Measurements from ENCODE around the gene DMXL2.
"Not testable (repeated sequence)": the region's sequence is repeated elsewhere in the genome, so short reads cannot be mapped to it uniquely, and the experiment has no call there.

Gene DMXL2

GRCh38 chr15:51622604-51623370 is at the start of gene DMXL2:
DMXL2 (minus strand) TSS chr15:51622771; CDS start chr15:51622545, 226 bp downstream.
- peak within 1 kb of the TSS; percentile 85 for H3K9ac ChIP-seq
- no peaks in the 10 kb centered on the region for H3K27me3 ChIP-seq
- H3K27ac ChIP-seq: peak within 1 kb of the TSS; percentile 65
- H3K4me3 ChIP-seq: peak within 1 kb of the TSS; percentile 87
- peaks cover 39% of the 10 kb centered on the region for H3K4me1 ChIP-seq
- peak within 1 kb of the TSS; percentile 79 for H3K4me2 ChIP-seq
- H4K20me1 ChIP-seq: 0 out of 2 replicates have a peak, but pooled peaks cover 10% of the 10 kb centered on the region
- H3K9me3 ChIP-seq: no peaks in the 10 kb centered on the region
- H3K36me3 ChIP-seq: no peaks in the 10 kb centered on the region
- no peak for TF ChIP-seq Cebpa-rat (IDR thresholded peaks at IDR 0.05)

DNA sequence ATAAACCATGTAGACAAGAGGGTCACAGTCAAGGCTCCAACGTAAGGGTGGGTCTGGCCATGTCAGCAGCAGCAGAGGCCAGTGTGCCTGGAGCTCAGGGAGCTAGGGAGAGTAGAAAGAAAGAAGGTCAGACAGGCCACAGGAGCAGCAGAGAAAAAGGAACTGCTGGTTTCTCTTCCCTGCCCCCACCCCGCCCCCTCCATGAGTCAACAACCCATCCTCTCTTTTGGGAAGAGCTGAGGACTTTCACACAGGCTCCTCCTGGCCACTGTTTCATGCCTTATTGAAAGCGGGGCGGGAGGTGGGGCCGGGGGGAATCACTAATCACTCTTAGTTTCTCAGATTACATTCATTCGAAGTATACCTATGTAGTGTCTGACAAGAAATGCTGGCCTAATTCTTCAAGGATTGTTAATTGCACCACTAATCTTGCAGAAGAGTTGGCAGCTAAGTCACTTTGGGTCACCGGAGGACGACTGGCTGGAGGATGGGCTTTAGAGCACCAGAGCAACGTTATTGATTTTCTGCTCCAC is 49.6 kb upstream of the DMXL2 start:
- no peaks in the 10 kb centered on the region for H3K9me3 ChIP-seq
- H3K4me1 ChIP-seq: no peaks in the 10 kb centered on the region
- H4K20me1 ChIP-seq: no peaks in the 10 kb centered on the region
- no peak overlapping the region for H3K4me3 ChIP-seq
- no peak for TF ChIP-seq Cebpa-rat (IDR thresholded peaks at IDR 0.05)
- no peaks in the 10 kb centered on the region for H3K36me3 ChIP-seq
- H3K27me3 ChIP-seq: no peaks in the 10 kb centered on the region
- H3K4me2 ChIP-seq: no peak overlapping the region
- no peak overlapping the region for H3K27ac ChIP-seq
- no peak overlapping the region for H3K9ac ChIP-seq

- no peaks in the 10 kb centered on the region for H3K9me3 ChIP-seq
- TF ChIP-seq Cebpa-rat (IDR thresholded peaks at IDR 0.05): no peak
- H3K4me1 ChIP-seq: no peaks in the 10 kb centered on the region
- H3K36me3 ChIP-seq: no peaks in the 10 kb centered on the region
- no peak overlapping the region for H3K9ac ChIP-seq
- H3K4me3 ChIP-seq: no peak overlapping the region
- H4K20me1 ChIP-seq: no peaks in the 10 kb centered on the region
- H3K27ac ChIP-seq: no peak overlapping the region
- no peaks in the 10 kb centered on the region for H3K27me3 ChIP-seq
- no peak overlapping the region for H3K4me2 ChIP-seq
These were observed 46.8 kb upstream of the DMXL2 start for GRCh38 chr15:51669381-51669780.

- Histone ChIP-seq H3K4me3 (no peak overlapping the region), H3K4me2 (no peak overlapping the region), H3K36me3 (no peaks in the 10 kb centered on the region), H3K27ac (no peak overlapping the region), H3K9me3 (no peaks in the 10 kb centered on the region), H3K9ac (no peak overlapping the region), H3K4me1 (no peaks in the 10 kb centered on the region), H4K20me1 (no peaks in the 10 kb centered on the region), H3K27me3 (no peaks in the 10 kb centered on the region)
- TF ChIP-seq Cebpa-rat (IDR thresholded peaks at IDR 0.05): no peak
These were observed 45.9 kb upstream of the DMXL2 start for GRCh38 chr15:51668446-51668845.

- Histone ChIP-seq H3K9ac (no peak overlapping the region), H3K4me2 (no peak overlapping the region), H3K9me3 (no peaks in the 10 kb centered on the region), H3K27me3 (no peaks in the 10 kb centered on the region), H3K4me1 (no peaks in the 10 kb centered on the region), H4K20me1 (no peaks in the 10 kb centered on the region), H3K27ac (no peak overlapping the region), H3K36me3 (no peaks in the 10 kb centered on the region), H3K4me3 (no peak overlapping the region)
- TF ChIP-seq Cebpa-rat (IDR thresholded peaks at IDR 0.05): no peak
These were observed 44.9 kb upstream of the DMXL2 start for GRCh38 chr15:51667478-51667877.

DNA sequence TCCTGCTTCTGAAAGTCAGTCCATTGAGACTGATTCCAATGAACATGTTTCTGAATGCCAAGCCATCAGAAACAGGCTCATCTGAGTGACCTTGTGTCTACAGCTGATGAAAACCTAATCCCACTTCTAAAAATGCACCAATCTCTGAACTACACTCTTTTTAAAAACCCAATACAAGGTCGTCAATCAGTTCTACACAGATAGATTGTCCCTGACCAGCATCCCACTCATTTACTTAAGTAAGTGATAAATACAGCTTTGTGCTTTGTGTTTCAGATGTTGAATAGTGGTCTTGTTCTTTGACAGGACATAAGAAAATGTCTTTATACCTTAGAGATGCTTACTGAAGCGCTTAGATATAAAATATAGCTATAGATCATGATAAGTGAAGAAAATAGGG is 38.5 kb upstream of the DMXL2 start:
- no peak overlapping the region for H3K9ac ChIP-seq
- no peaks in the 10 kb centered on the region for H3K9me3 ChIP-seq
- H3K4me3 ChIP-seq: no peak overlapping the region
- no peaks in the 10 kb centered on the region for H3K36me3 ChIP-seq
- TF ChIP-seq Cebpa-rat (IDR thresholded peaks at IDR 0.05): no peak
- no peak overlapping the region for H3K4me2 ChIP-seq
- no peaks in the 10 kb centered on the region for H4K20me1 ChIP-seq
- H3K4me1 ChIP-seq: no peaks in the 10 kb centered on the region
- H3K27me3 ChIP-seq: no peaks in the 10 kb centered on the region
- H3K27ac ChIP-seq: no peak overlapping the region

- Histone ChIP-seq H3K27me3 (no peaks in the 10 kb centered on the region), H4K20me1 (no peaks in the 10 kb centered on the region), H3K4me2 (no peak overlapping the region), H3K36me3 (no peaks in the 10 kb centered on the region), H3K4me1 (no peaks in the 10 kb centered on the region), H3K9ac (no peak overlapping the region), H3K9me3 (no peaks in the 10 kb centered on the region), H3K4me3 (no peak overlapping the region), H3K27ac (no peak overlapping the region)
- no peak for TF ChIP-seq Cebpa-rat (IDR thresholded peaks at IDR 0.05)
These were observed 36.1 kb upstream of the DMXL2 start for GRCh38 chr15:51658664-51659063.

- not testable (repeated sequence) for H3K9ac ChIP-seq, H3K4me2 ChIP-seq, H3K4me3 ChIP-seq, H4K20me1 ChIP-seq, H3K9me3 ChIP-seq, H3K4me1 ChIP-seq, H3K36me3 ChIP-seq, H3K27me3 ChIP-seq, H3K27ac ChIP-seq
These were observed 33.0 kb upstream of the DMXL2 start for GRCh38 chr15:51655401-51656057.

GRCh38 chr15:51652084-51652668 is 29.6 kb upstream of the DMXL2 start:
- no peaks in the 10 kb centered on the region for H3K9me3 ChIP-seq
- no peak for TF ChIP-seq Cebpa-rat (IDR thresholded peaks at IDR 0.05)
- H3K27ac ChIP-seq: no peak overlapping the region
- peaks cover 4% of the 10 kb centered on the region for H3K4me1 ChIP-seq
- no peak overlapping the region for H3K4me2 ChIP-seq
- no peak overlapping the region for H3K4me3 ChIP-seq
- H4K20me1 ChIP-seq: no peaks in the 10 kb centered on the region
- no peak overlapping the region for H3K9ac ChIP-seq
- no peaks in the 10 kb centered on the region for H3K27me3 ChIP-seq
- no peaks in the 10 kb centered on the region for H3K36me3 ChIP-seq
